Non-pigmented ciliary epithelial cell (primary cell): ENCODE measurements around the gene AGAP1.

Experiments used
- DNase-seq: peaks from one replicate; pipeline ENCODE4 v3.0.0-alpha.2; 2010; ENCODE audit warnings: low read depth

AGAP1 gene

GRCh38 chr2:236163471-236164200 is 669.8 kb downstream of the AGAP1 start:
- DNase-seq: no peak

DNA sequence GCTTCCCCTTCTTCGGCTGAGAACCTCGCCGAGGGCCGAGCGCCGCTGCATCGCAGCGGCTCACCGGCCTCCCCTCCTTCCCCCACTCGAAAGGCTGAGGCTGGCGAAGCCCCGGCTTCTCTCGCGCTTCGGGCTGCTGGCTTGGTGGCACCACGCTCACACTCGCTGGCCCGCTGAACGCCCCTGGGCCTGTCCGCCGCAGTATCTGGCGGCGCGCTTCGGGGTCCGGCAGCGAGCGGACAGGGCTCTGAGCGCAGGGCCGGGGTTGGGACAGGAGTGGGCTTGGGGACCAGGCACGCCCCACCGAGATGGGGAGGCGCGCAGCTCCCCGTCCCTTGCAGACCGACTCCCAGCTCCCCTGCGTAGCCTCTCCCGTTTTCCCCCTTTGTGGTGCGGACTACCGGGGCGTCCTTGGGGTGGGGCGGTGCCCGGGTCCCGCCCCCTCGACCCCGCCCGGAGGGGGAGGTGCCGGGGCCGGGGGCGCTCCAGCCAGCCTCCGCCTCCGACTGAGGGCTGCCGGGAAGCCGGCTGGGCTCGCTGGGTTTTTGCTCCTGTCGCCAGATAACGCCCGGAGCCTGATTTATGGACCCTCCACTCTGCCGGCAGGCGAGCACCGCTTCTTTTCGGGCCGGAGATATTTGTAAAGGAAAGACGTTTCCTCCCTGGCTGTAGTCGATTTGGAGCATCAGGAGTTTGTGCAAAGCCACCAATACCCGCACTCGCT is 670.5 kb downstream of the AGAP1 start:
- no peak for DNase-seq

GRCh38 chr2:236164925-236165841 is 671.3 kb downstream of the AGAP1 start:
- no peak for DNase-seq

DNA sequence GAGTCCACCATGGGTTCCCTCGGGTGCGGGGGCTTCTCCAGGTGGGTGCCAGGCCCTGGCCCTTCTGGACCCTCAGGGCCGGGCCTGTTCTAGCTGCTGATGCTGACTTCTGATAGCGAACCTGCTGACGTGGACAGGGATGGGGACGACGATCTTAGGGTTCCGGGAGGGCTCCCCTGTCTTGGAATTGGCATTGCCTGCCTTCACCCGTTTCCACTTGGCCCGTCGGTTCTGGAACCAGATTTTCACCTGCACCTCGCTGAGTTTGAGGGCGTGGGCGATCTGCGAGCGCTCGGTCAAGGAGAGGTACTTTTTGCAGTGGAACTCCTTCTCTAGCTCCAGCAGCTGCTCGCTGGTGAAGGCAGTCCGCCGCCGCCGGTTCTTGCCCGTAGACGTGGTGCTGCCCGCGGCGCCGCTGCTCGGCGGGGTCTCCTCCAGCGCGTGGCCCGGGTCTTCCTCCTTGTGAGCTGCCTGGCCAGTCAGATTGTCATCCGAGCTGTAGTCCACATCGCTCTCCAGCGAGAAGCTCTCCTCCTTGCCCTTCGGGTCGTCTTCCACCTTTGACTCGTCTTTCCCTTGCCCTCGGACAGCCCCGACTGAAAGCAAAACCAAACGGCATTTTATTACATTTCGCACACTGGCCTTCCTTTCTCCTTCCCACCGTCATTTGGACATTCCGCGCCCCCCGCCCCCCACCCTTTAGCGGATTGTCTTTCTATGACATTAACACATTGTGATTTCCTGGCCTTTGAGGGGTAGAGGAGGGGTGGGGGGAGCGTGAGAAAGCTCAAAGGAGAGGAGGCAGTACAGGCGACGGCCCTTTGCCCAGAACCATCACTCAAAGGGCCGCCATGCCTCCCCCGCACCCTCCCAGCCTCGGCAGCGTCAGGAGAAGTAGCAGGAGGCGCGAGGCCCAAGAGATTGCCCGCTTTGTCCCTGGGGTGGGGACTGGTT is 672.3 kb downstream of the AGAP1 start:
- DNase-seq: no peak

- no peak for DNase-seq
Observed at GRCh38 chr2:236166796-236167296, 673.0 kb downstream of the AGAP1 start.

DNA sequence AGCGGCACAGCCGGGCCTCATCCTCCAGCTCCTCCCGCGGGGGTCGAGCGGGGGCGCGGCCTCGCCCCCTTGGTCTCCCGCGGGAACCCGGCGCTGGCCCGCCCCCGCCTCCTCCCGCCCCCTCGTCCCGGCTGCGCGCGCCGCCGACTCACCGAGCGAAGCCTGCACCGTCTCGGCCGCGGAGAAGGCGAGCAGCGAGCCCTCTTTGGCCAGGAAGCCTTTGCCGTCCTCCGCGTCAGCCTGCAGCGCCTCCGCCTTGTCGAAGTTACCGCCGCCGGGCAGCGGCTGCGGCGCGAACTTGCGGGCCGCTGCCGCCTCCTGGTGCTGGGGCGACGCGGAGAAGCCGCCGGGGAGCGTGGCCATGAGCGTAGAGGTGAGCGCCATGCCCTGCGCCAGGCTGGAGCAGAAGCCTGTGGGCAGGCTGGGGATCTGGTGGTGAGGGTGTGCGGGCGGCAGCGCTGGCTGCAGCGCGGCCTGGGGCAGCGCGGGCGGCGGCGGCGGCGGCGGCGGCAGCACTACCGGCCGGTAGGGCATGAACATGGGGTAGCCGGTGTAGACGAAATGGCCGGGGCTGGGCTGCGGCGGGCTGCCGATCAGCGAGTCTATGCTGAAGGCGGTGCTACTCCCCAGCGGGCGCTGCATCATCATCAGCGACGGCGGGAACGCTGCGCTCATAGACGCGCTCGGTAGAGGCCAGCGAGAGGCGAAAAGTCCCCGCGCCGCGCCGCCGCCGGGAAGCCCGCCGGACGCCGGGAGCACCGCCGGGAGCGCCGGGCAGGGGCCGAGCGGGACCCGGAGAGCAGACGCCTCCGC is 673.7 kb downstream of the AGAP1 start:
- no peak for DNase-seq

DNA sequence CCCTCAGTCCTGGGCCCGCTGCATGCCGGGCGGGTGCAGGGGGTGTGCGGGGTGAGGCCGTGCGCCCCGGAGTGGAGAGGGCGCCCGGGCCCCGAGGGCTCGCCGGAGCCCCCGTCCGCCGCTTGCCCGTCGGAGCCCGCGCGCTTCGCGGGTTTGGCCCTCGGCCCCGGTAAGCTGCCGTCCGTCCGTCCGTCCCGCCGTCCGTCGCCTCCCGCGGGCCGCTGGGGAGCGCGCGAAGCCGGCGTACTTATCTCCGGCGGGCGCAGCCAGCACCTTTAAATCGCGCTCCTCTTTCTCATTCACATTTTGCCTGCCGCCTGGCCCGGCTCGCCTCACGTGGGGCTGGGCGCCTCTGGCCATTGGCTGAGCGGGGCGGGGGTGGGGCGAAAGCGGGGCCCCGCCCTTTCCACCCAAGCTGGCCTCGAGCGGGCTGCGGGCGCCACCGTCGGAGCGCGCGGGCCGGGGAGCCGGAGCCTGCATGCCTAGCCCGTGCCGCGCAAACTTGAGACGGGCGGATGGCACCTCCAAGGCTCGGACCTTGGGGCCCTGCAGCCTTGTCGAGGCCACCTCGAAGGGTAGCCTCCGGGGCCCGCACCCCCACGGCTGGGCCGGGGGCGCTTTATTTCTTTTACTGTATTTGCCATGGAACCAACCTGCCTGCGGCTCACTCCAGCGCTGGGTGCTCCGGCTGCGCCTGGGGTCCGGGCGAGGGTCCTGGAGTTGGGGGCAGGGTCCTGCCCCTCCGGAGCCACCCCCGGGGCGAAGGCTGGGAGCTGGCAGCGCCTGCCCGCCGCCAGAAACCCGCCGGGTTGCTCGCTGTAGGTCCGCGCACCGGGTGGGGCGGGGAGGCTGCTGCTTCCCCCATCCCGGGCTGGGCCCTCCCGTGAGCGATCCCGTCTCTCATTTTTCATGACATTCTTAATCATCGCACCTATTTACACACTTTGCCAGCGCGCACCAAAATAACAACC is 674.6 kb downstream of the AGAP1 start, which contains the start of gene GBX2:
Gene GBX2 (minus strand): TSS at position 277 of the 971 bp plus-strand sequence. CDS start 415 bp downstream, outside the sequence.
- no peak for DNase-seq

- no peak for DNase-seq
Observed at GRCh38 chr2:236169151-236169721, 675.4 kb downstream of the AGAP1 start.

DNA sequence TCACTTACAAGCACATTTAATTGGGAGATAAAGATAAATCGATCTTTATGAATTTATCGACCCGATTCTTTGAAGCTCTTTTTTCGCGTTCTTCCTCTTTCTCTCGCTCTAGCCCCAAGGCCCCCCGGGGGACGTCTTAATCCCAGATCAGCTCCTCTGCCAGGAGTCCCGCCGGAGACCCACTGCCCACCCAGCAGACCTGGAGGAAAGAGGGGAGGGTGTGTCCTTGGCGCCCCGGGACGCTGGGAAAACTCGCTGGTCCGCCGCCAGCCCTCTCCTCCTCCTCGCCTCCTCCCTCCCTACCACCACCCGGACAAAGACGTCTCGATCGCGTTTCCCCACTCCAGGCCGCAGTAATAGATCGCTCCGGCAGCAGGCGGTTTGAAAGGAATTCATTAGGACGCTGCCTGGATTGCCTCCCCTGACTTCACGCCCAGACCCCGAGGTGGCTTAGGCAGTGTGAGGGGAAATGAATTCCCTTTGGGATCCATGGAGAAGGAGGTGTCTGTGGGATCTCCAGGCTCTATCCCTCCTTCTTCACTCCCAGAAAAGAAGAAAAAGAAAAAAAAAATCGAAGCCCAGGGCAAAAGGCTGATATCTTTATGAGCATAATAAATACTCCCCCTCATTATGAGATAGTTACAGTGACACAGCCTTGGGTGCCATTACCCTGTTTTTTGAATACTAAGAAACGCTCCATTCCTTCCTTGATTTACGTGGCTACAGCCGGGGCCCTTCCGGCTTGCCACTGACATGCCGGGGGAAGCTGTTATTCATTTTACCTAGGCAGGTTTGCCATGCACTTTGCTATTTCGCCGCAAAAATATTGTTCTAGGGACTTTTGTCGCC is 676.1 kb downstream of the AGAP1 start:
- DNase-seq: no peak

GRCh38 chr2:236170590-236171165 is 676.8 kb downstream of the AGAP1 start:
- DNase-seq: no peak

GRCh38 chr2:236171181-236171679 is 677.4 kb downstream of the AGAP1 start:
- DNase-seq: no peak

- no peak for DNase-seq
Observed at GRCh38 chr2:236171680-236172254, 677.9 kb downstream of the AGAP1 start.

DNA sequence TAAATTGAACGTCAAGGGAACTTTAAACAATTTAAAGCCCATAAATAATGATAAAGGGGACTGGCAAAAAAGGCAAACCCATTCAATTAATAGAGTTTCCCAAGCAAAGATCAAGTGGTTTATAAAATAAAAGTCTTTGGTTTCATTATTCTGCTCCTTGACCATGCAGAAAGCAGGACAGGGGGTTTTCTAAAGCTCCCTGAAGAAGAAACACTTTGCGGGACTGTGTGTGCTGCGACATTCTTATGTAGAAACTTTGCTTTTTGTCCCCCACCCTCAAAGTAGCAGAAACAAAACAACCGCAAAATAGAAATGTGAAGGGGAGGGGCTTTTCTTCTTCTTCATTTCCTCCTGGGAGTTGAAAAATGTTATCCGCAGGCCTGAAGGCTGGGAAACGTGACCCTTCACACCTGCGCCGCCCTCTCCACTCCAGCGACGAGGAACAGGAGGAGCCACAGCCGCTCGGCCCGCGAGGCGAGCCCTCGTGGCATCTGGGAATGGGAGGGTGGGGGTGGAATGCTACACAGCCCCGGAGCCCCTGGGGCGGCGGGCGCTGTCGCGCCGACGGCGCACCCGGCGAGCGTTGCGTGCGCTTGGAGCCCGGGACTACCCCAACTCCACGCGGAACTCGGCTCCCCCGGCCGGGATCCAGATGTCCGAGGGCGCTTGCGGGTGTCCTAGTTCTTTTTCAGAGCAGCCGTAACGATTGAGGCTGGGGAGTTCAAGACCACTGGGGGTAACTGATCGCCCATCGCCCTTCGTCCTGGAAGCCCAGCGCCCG is 678.6 kb downstream of the AGAP1 start:
- DNase-seq: no peak

DNA sequence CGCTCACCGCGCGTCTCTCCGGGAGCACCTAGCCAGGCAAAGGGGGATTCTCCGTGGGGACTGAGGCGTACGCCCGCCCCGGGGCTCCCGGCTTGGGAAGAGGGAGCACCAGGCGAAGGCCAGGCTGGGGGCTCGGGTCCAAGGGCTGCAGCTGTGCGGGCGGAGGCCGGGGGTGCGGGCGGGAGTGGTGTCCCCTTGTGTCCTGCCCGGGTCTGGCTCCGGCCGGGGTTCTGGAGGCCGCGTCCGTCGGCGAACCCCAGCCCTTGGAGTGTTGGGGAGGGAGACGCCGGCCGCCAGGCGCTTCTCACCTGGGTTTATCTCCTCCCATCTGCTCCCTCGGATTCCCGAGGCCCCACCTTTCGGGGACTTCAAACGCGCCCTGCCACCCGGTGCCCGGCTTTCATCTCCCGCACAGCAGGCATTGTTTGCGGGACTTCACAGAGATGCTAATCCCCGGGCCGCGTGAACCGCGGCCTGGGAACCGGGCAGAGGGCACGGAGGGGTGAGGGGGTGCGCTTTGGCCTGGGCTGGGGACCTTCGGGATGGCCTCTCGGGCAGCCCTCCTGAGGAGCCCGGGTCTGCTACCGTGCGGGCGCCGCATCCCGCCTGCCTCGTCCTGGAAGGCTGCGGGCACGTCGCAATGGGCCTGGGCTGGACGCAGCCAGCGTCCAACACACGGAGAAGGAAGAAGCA is 679.3 kb downstream of the AGAP1 start:
- no peak for DNase-seq
